Measurements from ENCODE around the gene LENG1. TPM values are rescaled to one million over a fixed set of nuclear protein-coding genes. Genes with fewer than 3 reads are reported as not detected.

The LENG1 gene
- polyA plus RNA-seq, 1 donor = 9.5 TPM

DNA sequence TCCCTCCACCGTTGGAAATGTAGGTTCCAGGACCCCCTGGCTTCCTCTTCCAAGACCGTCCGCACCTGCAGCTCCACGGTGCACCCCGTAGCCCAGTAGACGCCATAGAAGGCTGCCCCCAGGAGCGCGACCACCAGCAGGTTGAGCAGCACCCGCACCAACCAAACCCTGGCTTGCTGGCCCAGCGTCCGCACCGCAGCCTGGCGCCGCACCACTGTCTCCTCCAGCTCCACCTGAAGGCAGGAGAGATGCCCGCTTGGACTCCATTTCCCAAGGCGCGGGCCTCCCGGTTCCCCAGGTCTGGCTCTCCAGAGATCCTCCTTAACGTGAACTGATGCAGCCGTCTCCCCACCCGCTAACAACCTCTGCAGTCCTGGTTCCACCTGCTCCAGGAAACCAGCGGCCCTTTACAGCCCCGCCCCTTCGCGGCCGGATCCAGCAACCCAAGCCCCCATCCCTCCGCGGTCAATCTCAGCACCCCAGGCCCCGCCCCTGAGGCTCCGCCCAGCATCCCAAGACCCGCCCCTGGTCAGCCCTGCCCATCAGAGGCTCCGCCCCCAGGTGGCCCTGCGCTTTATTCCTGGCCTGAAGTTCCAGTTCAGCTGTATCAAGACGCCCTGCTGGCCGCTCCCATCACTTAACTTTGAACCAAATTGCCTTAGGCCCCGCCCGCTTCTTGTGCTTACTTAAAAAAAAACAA, 5.0 kb upstream of the LENG1 start:
- Histone ChIP-seq H3K36me3 (ENCODE audit: control insufficient read depth, insufficient read depth, low read length) (no peaks in the 10 kb centered on the region), H3K27me3 (ENCODE audit: control insufficient read depth, insufficient read depth, low read length) (no peaks in the 10 kb centered on the region), H3K4me1 (ENCODE audit: control insufficient read depth, insufficient read depth, low read length) (peaks cover 38% of the 10 kb centered on the region), H3K27ac (ENCODE audit: low read length) (no peak overlapping the region), H3K9me3 (ENCODE audit: control insufficient read depth, low read depth, low read length) (peaks cover 3% of the 10 kb centered on the region), H3K4me3 (ENCODE audit: low read length) (no peak overlapping the region)
- no CpG with 5 or more reads among the region's 37 CpGs for WGBS (ENCODE audit: insufficient coverage, low lambda C conversion rate)
- DNase-seq = peak in 1 of 2 donors; percentile 78

DNA sequence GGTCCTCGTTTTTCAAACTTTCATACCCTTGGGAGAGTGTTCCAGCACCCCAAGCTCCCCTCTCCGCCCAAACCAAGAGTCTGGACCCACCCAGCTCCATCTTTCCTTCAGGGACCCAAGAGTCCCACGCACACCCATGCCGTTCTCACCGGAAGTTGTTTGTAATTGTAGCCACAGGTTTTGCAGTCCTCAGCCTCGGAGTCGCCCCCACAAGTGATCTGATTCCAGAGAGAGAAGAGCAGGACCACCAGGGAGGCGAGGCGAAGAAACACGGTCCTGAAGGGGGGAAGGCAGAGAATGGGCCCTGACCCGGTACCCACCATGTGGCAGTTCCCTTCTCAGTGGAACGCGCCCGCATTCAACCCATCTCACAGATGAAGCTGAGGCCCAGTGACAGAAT, 3.4 kb upstream of the LENG1 start:
- no CpG with 5 or more reads among the region's 14 CpGs for WGBS (ENCODE audit: insufficient coverage, low lambda C conversion rate)
- H3K36me3 ChIP-seq (ENCODE audit: control insufficient read depth, insufficient read depth, low read length) = peaks cover 5% of the 10 kb centered on the region
- no peaks in the 10 kb centered on the region for H3K27me3 ChIP-seq (ENCODE audit: control insufficient read depth, insufficient read depth, low read length)
- peaks cover 3% of the 10 kb centered on the region for H3K9me3 ChIP-seq (ENCODE audit: control insufficient read depth, low read depth, low read length)
- H3K4me1 ChIP-seq (ENCODE audit: control insufficient read depth, insufficient read depth, low read length) = peaks cover 40% of the 10 kb centered on the region
- DNase-seq = no peak
- peak overlapping the region; percentile 87 for H3K27ac ChIP-seq (ENCODE audit: low read length)
- peak overlapping the region; percentile 40 for H3K4me3 ChIP-seq (ENCODE audit: low read length)

DNA sequence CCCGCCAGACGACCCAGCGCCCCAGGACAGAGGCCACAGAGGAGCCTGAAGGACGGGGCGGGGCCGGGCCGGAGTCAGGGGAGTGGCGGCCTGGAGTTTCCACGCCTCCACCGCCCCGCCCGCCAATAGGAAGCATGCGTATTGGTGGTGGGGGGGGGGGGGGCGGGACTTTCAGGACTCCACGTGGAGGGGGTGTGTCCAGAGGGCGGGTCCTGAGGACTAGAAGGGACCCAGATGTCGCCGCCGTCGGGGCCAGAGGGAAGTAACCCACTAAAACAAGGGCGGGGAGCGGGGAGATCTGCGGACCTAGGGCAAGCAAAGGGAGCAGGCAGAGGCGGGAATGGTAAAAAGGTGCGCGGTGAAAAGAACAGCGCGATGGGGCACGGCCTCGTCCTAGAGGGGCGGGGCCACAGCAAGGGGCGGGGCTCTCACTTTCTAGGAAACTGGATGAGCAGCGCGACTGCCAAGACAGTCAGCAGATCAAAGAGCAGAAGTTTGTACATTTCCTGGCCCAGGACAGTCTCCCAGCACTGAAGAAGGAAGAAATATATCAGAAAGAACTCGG, 2.8 kb upstream of the LENG1 start:
- H3K4me1 ChIP-seq (ENCODE audit: control insufficient read depth, insufficient read depth, low read length) = peaks cover 40% of the 10 kb centered on the region
- peaks cover 3% of the 10 kb centered on the region for H3K9me3 ChIP-seq (ENCODE audit: control insufficient read depth, low read depth, low read length)
- H3K27me3 ChIP-seq (ENCODE audit: control insufficient read depth, insufficient read depth, low read length) = no peaks in the 10 kb centered on the region
- H3K4me3 ChIP-seq (ENCODE audit: low read length) = peak overlapping the region; percentile 40
- WGBS (ENCODE audit: insufficient coverage, low lambda C conversion rate) = no CpG with 5 or more reads among the region's 35 CpGs
- H3K36me3 ChIP-seq (ENCODE audit: control insufficient read depth, insufficient read depth, low read length) = peaks cover 9% of the 10 kb centered on the region
- peak; percentile 81 to 92 for DNase-seq
- peak overlapping the region; percentile 87 for H3K27ac ChIP-seq (ENCODE audit: low read length)

DNA sequence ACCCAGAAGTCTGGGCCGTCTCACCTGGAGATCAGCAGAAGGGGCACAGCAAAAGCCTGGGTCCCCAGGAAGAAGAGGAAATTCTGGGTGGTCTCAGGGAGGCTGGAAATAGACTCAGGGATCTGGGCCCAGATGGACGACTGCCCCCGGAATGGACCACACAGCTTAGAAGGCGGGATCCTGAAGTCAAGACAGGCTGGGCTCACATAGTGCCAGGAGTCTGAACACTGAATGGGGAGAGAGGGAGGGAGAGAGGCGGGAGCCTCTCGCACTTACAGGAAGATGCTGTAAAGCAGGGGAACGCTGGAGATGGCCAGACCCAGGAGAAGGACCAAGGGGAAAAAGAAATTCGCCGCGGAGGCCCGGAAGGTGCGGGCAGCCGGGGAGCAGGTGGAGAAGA, 1.3 kb upstream of the LENG1 start:
- Histone ChIP-seq H3K4me1 (ENCODE audit: control insufficient read depth, insufficient read depth, low read length) (peaks cover 40% of the 10 kb centered on the region), H3K36me3 (ENCODE audit: control insufficient read depth, insufficient read depth, low read length) (peaks cover 23% of the 10 kb centered on the region), H3K9me3 (ENCODE audit: control insufficient read depth, low read depth, low read length) (peaks cover 3% of the 10 kb centered on the region), H3K4me3 (ENCODE audit: low read length) (peak overlapping the region; percentile 47), H3K27ac (ENCODE audit: low read length) (no peak overlapping the region), H3K27me3 (ENCODE audit: control insufficient read depth, insufficient read depth, low read length) (no peaks in the 10 kb centered on the region)
- DNase-seq = peak in 1 of 2 donors; percentile 26
- no CpG with 5 or more reads among the region's 13 CpGs for WGBS (ENCODE audit: insufficient coverage, low lambda C conversion rate)

DNA sequence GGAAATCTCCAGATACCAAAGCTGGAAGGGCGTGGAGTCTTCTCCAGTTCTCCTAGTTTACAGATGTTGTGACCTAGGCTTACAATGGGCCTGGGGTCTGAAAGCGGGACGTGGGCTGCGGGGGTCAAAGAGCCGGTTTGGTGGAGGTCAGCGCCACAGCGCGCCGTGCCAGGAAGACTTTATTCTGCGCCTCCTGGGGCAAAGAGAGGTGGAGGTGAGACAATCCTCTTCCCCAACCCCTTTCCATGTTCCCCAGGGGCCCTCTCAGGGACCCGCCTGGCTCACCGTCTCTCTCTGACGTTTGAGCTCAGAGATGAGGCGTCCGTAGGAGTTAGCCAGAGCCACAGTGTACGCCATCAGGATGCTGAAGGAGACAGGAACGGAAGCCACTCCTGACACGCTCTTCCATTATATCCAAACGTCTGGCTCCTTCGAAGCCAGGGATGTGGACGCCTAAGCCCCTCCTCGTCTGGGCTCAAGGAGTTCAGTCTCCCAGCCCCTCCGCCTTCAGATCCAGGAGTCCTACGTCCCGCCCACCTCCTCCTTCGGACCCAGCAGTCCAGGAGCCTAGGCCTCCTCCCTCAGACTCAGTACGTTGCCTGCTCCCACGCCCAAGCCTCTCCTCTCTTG, 776 bp upstream of the LENG1 start:
- H3K4me1 ChIP-seq (ENCODE audit: control insufficient read depth, insufficient read depth, low read length) = peaks cover 34% of the 10 kb centered on the region
- no CpG with 5 or more reads among the region's 28 CpGs for WGBS (ENCODE audit: insufficient coverage, low lambda C conversion rate)
- no peak for DNase-seq
- no peaks in the 10 kb centered on the region for H3K27me3 ChIP-seq (ENCODE audit: control insufficient read depth, insufficient read depth, low read length)
- peak overlapping the region; percentile 72 for H3K27ac ChIP-seq (ENCODE audit: low read length)
- peaks cover 28% of the 10 kb centered on the region for H3K36me3 ChIP-seq (ENCODE audit: control insufficient read depth, insufficient read depth, low read length)
- peak overlapping the region; percentile 47 for H3K4me3 ChIP-seq (ENCODE audit: low read length)
- H3K9me3 ChIP-seq (ENCODE audit: control insufficient read depth, low read depth, low read length) = peaks cover 3% of the 10 kb centered on the region

DNA sequence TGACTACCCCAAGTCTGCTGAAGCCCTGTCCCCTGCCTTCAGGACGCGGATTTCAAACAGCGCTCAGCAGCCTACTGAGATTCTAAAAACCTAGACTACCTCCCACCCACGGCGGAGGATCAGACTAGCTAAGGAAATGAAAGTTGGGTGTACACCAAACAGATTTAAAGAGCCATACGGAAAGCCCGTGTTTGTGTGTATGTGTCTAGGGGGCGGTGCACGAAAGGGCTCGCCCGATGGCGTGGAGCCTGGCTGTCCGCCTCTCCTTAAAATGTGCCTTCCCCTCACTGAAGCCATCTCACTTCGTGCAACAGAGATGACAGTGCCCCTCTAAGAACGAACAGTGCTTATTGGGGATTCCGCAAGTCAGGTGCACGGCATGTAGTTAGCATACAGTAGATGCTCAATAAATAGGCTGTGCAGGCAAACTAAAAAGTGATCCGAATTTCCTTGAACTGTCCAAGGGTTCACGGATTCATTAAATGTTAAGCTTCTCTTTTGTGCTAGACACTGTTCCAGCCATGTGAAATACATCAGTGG, 639 bp downstream of the LENG1 start:
- H3K4me3 ChIP-seq (ENCODE audit: low read length) = peak overlapping the region; percentile 70
- H3K27me3 ChIP-seq (ENCODE audit: control insufficient read depth, insufficient read depth, low read length) = no peaks in the 10 kb centered on the region
- H3K36me3 ChIP-seq (ENCODE audit: control insufficient read depth, insufficient read depth, low read length) = peaks cover 41% of the 10 kb centered on the region
- no peak for DNase-seq
- H3K4me1 ChIP-seq (ENCODE audit: control insufficient read depth, insufficient read depth, low read length) = peaks cover 29% of the 10 kb centered on the region
- H3K9me3 ChIP-seq (ENCODE audit: control insufficient read depth, low read depth, low read length) = no peaks in the 10 kb centered on the region
- H3K27ac ChIP-seq (ENCODE audit: low read length) = peak overlapping the region; percentile 88
- no CpG with 5 or more reads among the region's 19 CpGs for WGBS (ENCODE audit: insufficient coverage, low lambda C conversion rate)

DNA sequence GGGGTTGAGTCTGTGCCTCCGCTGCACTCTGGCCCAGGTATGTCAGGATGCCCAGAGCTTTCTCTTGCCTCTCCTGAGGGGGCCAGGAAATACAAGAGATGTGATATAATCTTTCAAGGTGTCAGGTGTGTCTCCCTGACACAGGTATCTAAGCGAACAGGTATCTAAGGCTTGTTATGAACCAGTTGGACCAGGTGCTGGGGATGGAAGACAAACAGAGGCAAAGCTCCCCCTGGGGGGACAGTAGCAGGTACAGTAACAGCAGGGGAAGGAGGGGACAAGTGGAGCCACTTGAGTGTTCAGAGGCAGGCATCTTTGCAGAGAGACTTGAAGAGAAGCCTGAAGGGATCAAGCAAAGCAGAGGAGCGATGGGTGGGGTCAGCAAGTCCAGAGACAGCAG, 2.6 kb downstream of the LENG1 start:
- Histone ChIP-seq H3K9me3 (ENCODE audit: control insufficient read depth, low read depth, low read length) (no peaks in the 10 kb centered on the region), H3K36me3 (ENCODE audit: control insufficient read depth, insufficient read depth, low read length) (peaks cover 60% of the 10 kb centered on the region), H3K27me3 (ENCODE audit: control insufficient read depth, insufficient read depth, low read length) (no peaks in the 10 kb centered on the region), H3K27ac (ENCODE audit: low read length) (no peak overlapping the region), H3K4me1 (ENCODE audit: control insufficient read depth, insufficient read depth, low read length) (peaks cover 20% of the 10 kb centered on the region), H3K4me3 (ENCODE audit: low read length) (no peak overlapping the region)
- no CpG with 5 or more reads among the region's 3 CpGs for WGBS (ENCODE audit: insufficient coverage, low lambda C conversion rate)
- no peak for DNase-seq

DNA sequence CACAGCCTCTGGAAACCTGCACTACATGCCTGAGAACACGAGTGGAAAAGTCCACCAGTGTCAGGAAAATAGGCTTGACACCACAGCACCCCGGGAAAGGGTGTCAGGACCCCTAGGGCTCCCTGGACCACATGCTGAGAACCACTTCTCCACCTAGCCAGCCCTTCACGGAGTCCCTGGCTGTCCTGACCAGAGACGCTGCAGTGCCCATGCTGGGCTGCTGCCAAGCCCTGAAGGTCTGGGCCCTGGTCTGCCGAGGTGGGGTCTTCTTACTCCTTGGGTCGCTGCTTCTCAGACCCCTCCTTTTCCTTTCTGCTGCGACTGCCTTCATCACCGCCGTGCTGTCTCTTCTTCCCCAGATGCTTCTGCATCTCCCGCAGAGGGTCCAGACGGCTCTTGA, 3.0 kb downstream of the LENG1 start:
- Histone ChIP-seq H3K4me1 (ENCODE audit: control insufficient read depth, insufficient read depth, low read length) (peaks cover 16% of the 10 kb centered on the region), H3K27ac (ENCODE audit: low read length) (no peak overlapping the region), H3K9me3 (ENCODE audit: control insufficient read depth, low read depth, low read length) (no peaks in the 10 kb centered on the region), H3K27me3 (ENCODE audit: control insufficient read depth, insufficient read depth, low read length) (no peaks in the 10 kb centered on the region), H3K36me3 (ENCODE audit: control insufficient read depth, insufficient read depth, low read length) (peaks cover 65% of the 10 kb centered on the region), H3K4me3 (ENCODE audit: low read length) (no peak overlapping the region)
- DNase-seq = no peak
- WGBS (ENCODE audit: insufficient coverage, low lambda C conversion rate) = no CpG with 5 or more reads among the region's 11 CpGs

DNA sequence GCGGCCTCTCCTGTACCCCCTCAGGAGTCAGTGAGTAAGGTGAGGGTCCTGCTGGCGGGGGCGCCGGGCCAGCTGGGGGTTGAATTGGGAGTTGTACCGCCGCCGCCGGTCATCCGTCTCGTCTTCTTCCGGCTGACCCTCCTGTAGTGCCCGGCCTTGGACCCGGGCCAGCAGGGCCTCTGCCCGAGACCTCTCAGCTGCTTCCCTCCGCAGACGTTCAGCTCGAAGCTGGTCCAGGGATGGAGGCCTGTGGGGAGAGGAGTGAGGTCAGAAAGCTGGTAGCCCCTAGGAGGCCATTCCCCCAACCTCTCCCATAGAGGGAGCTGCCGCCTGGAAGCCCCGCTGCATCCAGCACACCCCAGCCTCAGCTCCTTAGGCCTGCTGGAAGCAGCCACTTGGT, 3.8 kb downstream of the LENG1 start:
- no CpG with 5 or more reads among the region's 19 CpGs for WGBS (ENCODE audit: insufficient coverage, low lambda C conversion rate)
- no peaks in the 10 kb centered on the region for H3K9me3 ChIP-seq (ENCODE audit: control insufficient read depth, low read depth, low read length)
- no peak overlapping the region for H3K27ac ChIP-seq (ENCODE audit: low read length)
- H3K36me3 ChIP-seq (ENCODE audit: control insufficient read depth, insufficient read depth, low read length) = peaks cover 72% of the 10 kb centered on the region
- H3K27me3 ChIP-seq (ENCODE audit: control insufficient read depth, insufficient read depth, low read length) = no peaks in the 10 kb centered on the region
- H3K4me3 ChIP-seq (ENCODE audit: low read length) = no peak overlapping the region
- no peak for DNase-seq
- H3K4me1 ChIP-seq (ENCODE audit: control insufficient read depth, insufficient read depth, low read length) = peaks cover 12% of the 10 kb centered on the region

DNA sequence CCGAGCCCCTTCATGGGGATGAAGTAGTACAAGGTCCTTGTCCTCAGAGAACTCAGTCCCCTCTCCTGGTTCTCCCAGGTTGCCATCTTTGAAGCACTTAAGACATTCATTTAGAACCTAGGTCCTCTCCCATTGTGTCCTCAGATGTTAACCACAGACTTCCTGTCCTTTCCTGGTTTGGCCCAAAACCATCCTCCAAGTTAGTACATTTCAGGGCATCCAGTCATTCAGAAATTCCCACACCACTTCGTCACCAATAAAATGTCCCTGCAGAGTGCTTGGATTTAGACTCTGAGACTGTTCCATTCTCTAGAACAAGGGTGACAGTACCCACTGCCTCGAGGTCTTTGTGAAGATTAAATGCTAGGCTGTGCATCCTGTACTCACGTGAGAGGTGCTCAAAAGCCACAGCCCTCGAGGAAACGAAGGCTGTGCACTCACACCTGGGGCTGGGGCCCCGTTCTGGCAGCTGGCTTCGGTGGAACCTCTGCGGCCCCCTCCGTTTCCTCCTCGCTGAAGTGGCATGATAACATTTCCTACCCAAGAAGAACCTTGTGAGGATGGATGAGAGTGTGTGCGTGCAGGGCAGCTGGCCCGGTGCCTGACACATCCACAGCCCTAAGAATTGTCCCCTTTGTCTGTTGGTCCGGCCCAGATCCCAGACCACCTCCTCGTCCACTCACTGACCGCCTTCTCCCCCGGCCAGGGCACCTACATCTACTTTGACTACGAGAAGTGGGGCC, 4.7 kb downstream of the LENG1 start:
- H3K27me3 ChIP-seq (ENCODE audit: control insufficient read depth, insufficient read depth, low read length) = no peaks in the 10 kb centered on the region

More for the DNA sequence above, 4.7 kb downstream of the LENG1 start:
- no peak for DNase-seq
- no CpG with 5 or more reads among the region's 18 CpGs for WGBS (ENCODE audit: insufficient coverage, low lambda C conversion rate)
- peaks cover 5% of the 10 kb centered on the region for H3K4me1 ChIP-seq (ENCODE audit: control insufficient read depth, insufficient read depth, low read length)
- H3K27ac ChIP-seq (ENCODE audit: low read length) = no peak overlapping the region
- H3K9me3 ChIP-seq (ENCODE audit: control insufficient read depth, low read depth, low read length) = no peaks in the 10 kb centered on the region
- peaks cover 79% of the 10 kb centered on the region for H3K36me3 ChIP-seq (ENCODE audit: control insufficient read depth, insufficient read depth, low read length)
- no peak overlapping the region for H3K4me3 ChIP-seq (ENCODE audit: low read length)
